Activated T-helper 1 cell treated with Interleukin-2 at 50 U/mL for 16 hours (primary cell): Measurements from ENCODE around the gene AP2A1.
"Not testable (repeated sequence)": the region's sequence is repeated elsewhere in the genome, so short reads cannot be mapped to it uniquely, and the experiment has no call there.

ENCODE experiments used
- DNase-seq: peaks from one replicate; pipeline ENCODE4 v3.0.0-alpha.2; 2020; ENCODE audit warnings: low read depth

The AP2A1 gene

DNA sequence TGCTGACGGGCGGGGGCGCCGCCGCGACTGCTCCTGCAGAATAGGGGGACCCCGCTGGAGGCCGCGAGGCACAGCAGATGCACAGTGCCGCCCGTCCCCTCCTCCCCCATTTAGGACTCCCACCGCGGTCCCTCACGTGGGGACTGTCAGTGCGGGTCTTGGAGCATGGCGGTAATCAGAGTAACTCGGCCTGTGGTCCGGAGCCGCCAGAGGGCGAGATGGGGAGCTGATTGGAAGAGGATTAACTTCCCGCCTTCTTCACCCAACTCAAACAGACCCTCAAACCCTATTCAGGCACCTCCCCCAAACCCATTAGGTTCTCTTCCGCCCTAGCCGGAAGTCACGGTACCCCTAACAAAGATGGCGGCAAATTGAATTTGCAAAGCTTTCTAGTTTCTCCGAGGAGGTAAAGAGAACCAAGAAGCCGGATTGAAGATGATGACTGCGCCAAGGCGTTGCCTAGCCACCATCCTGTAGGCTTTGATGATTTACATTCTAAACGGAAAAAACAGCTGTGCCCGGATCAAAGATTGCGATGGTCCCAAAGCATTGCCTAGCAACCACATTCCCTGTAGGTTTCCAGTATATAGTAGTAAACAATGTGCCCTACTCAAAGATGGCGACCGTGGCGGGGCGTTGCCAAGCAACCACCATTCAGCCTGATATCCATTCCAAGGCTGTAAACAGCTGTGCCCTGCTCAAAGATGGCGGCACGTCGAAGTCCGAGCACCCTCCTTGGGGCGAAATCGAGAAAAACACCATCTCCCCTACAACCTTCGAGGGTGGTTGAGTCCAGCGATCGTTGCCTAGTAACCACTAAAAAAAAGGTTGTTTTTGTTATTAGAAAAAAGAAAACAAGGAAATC is 46.4 kb downstream of the AP2A1 start, which contains the start of gene FUZ:
Gene FUZ (minus strand): TSS at position 296 of the 865 bp plus-strand sequence. CDS start 186 bp downstream, at position 110.
- DNase-seq = peak; percentile 82

- no peak for DNase-seq
These were observed 47.2 kb downstream of the AP2A1 start for GRCh38 chr19:49814010-49814409.

- no peak for DNase-seq
These were observed 49.8 kb downstream of the AP2A1 start for GRCh38 chr19:49816590-49816989.

GRCh38 chr19:49817964-49818648 is 51.3 kb downstream of the AP2A1 start, which contains the start of gene MED25:
Gene MED25, plus strand, starts transcription at chr19:49818289. Its CDS starts 53 bp downstream, at chr19:49818342.
- peak; percentile 80 for DNase-seq

DNA sequence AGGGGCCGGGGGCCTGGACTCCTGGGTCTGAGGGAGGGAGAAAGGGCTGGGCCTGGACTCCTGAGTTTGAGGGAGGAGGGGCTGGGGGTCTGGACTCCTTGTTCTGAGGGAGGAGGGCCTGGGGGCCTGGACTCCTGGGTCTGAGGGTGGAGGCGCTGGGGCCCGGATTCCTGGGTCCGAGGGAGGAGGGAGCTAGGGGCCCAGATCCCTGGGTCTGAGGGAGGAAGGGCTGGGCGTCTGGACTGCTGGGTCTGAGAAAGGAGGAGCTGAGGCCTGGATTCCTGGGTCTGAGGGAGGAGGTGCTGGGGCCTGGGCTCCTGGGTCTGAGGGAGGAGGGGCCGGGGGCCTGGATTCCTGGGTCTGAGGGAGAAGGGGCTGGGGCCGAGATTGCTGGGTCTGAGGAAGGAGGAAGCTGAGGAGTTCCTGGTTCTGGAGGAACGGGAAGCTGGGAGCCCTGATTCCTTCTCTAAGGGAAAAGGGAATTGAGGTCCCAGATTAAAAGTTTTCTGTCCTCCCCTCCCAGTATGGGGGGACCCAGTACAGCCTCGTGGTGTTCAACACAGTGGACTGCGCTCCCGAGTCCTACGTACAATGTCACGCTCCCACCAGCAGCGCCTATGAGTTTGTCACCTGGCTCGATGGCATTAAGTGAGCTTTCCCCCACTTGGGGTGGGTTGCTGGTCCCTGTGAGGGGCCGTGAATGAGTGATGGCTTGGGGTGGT is 52.0 kb downstream of the AP2A1 start:
- no peak for DNase-seq

GRCh38 chr19:49819452-49820115 is 52.8 kb downstream of the AP2A1 start:
- DNase-seq = not testable (repeated sequence)

DNA sequence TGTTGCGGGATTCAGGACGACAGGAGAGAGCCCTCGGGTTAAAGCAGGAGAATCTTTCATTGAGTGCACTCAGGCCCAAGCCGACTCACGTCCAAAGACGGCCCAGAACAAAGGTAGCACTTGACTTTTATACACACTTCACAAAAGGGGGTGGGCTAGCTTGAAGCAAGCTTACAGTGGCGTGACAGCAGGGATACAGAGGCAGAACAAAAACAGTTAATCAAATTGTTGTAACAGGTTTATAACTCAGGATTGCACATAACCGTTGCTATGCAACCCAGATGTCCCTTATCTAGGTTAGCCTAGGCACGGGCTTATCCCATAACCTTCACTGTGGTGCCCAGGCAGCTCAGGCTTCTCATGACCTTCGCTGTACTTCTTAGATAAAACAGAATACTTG is 53.3 kb downstream of the AP2A1 start:
- no peak for DNase-seq

- DNase-seq = no peak
These were observed 56.7 kb downstream of the AP2A1 start for GRCh38 chr19:49823472-49823871.

DNA sequence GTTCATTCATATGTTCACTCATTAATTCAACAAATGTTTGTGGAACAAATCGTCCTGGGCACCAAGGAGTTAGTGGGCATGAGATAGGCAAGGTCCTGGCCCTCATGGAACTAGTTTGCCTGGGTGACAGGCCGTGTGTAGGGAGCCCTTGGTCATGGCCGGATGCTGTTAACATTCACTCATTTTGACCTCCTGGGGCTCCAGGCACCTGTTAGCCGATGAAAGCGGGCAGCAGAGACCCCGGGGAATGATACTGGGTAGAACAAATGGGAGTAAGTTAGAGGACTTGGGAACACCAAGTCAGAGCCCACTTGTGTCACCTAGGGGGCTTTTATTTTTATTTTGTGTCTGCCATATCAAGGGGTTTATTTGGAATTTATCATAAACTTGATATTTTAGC is 57.9 kb downstream of the AP2A1 start:
- DNase-seq = no peak

DNA sequence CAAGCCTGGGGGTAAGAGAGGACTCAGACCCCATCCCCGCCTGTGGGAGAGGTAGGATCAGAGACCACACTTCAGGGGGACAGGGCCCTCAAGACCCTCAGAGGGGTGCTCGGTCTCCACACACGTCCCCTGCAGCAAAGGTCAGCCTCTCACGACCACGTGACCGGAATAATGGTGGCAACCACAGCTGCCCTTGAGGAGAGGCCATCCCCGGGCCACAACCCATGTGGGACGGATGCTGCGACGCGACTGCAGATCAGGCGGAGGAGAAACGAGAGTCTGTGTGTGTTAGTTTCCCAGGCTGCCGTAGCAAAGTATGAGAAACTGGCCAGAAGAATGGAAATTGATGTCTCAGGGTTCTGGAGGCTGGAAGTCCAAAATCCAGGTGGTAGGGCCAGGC is 60.2 kb downstream of the AP2A1 start:
- DNase-seq = no peak

DNA sequence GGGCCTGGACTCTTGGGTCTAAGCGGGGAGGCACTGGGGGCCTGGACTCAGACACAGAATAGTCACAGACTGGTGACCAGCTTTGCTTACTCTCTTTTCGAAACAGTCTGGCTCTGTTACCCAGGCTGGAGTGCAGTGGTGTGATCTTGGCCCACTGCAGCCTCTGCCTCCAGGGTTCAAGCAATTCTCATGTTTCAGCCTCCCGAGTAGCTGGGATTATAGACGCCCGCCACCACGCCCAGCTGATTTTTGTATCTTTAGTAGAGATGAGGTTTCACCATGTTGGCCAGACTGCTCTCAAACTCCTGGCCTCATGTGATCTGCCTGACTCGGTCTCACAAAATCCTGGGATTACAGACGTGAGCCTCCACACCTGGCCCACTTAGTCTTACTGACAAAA is 62.4 kb downstream of the AP2A1 start:
- no peak for DNase-seq

DNA sequence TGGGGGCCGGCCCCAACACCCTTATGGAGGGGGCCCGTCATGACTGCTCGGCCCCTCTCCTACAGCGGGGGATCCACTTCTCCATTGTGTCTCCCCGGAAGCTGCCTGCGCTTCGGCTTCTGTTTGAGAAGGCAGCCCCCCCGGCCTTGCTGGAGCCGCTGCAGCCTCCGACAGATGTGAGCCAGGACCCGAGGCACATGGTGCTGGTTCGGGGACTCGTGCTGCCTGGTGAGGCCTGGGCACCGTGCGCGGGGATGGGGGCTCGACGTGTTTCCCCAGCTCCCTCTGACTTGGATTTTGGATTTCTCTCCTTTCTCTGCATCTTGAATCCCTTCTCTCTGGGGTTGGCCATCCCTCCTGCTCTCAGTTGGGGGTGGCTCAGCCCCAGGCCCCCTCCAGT is 62.9 kb downstream of the AP2A1 start:
- no peak for DNase-seq

DNA sequence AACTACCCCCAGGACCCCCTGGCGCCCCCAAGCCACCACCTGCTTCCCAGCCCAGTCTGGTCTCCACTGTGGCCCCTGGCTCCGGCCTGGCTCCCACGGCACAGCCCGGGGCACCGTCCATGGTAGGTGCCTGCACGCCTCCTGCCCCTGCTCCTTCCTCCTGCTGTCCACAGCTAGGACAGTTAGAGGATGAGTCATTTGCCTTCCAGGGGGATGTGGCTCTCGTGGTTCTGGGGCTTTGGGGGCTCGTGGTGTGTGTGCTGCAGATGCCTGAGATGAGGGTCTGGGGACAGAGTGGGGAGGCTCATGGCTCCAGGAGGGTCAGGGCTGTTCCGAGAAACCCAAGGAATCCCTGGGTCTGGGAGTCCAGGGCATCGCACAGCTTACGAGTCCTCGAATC is 64.0 kb downstream of the AP2A1 start:
- no peak for DNase-seq

- no peak for DNase-seq
These were observed 64.8 kb downstream of the AP2A1 start for GRCh38 chr19:49831592-49831991.

DNA sequence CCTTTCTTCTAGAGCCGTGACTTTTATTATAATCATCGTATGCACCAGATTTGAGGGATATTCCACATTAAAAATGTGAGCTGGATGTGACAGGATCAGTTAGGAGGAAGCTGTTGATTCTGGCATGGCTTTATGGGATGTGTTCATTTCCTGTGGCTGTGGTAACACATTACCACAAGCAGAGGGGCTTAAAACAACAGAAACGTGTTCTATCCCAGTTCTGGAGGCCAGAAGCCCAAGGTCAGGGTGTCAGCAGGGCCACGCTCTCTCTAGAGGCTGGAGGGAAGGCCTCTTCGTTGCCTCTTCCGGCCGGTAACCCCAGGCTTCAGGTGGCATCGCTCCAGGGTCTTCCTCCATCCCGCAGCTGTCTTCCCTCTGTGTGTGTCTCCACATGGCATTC is 65.8 kb downstream of the AP2A1 start:
- DNase-seq = no peak

DNA sequence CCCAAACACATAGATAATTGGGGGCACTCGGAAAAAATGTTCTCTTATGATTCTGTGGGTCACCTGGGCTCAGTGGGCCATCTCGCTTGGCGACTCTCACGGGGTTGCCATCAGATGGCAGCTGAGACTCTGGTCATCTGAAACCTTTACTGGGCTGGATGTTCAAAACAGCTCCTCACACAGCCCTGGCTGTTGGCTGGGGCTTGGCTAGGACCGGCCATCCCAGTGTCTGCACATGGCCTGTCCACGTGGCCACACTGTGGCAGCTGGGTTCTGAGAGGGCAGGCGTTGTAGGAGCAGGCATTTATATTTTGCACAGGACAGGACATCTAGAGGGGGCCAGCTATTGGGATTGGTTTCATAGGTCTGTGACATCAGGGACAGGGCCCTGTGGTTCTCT is 66.8 kb downstream of the AP2A1 start:
- no peak for DNase-seq

DNA sequence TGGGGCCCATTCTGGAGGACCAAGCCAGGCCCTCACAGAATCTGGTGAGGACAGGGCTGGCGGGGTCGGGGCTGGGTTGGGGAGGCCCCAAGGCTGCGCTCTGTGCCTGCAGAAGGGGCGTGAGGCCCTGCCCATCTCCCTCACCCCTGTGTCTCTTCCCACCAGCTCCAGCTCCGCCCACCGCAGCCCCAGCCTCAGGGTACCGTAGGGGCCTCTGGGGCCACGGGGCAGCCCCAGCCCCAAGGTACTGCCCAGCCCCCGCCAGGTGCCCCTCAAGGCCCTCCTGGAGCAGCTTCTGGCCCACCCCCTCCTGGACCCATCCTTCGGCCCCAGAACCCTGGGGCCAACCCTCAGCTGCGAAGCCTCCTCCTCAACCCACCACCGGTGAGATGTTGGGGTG is 68.8 kb downstream of the AP2A1 start:
- DNase-seq = no peak

DNA sequence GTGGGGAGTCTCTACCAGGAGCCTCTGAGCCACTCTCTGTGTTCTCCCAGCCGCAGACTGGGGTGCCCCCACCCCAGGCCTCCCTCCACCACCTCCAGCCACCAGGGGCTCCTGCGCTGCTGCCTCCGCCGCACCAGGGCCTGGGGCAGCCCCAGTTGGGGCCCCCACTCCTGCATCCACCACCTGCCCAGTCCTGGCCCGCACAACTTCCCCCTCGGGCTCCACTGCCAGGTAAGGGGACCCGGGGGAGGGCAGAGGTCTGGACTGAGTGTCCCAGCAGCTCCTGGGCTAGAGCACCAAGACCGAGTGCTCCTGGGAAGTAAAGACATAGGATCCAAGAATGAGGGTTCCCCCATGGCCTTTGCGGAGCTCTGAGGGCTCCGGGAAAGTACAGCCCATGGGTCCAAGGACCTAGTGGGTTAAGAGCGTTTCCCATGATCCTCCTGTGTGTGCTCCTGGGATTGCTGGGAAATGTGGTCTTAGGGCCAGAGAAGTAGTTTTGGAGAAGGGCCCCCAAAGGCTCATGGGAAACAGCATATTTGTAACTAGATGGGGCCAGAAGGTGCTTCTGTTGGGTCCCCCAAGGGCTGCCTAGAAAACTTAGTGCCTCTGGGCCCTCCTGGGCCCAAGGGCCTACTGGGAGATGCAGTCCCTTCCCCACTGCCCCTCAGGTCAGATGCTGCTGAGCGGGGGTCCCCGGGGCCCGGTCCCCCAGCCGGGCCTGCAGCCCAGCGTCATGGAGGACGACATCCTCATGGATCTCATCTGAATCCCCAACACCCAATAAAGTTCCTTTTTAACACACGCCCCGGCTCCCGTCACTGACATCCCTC is 69.6 kb downstream of the AP2A1 start:
- no peak for DNase-seq

DNA sequence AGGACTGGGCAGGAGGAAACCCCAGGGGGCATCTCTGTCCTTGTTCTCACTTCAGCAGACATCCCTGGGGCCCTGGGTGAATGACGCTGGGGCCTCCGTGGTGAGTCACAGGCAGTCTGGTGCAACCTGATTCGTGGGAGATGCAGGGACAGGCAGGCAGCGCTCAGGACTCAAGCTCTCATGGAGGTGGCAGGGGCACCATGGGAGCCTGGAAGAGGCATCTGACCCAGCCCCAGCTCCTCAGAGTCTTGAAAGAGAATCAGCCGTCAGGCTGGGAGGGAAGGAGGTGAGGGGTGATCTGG is 70.2 kb downstream of the AP2A1 start:
- DNase-seq = no peak

DNA sequence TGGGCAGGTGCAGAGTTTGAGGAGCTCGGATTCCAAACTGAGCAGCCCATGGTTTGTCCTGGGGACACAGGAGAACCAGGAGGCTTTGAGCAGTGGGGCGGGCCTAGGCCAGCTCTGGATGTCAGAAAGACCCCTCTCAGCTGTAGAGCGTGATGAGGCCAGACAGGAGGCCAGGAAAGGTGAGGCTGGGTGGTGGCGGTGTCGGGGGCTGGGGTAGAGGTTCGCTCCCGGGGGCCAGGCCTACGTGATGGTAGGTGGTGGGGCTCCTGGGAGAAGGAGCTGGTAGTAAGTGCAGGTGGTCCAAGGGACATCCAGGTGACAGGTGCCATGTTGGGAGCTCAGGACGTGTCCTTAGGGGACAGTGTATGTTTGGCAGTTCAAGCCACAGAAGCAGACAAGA is 70.6 kb downstream of the AP2A1 start:
- no peak for DNase-seq

GRCh38 chr19:49838885-49839588 is 72.2 kb downstream of the AP2A1 start:
- DNase-seq = no peak
